HL-60 (cell line): ENCODE data around the gene SLC36A1.

Source experiments
- GABPA ChIP-seq: IDR thresholded peaks from 2 replicates; pipeline ENCODE4 v1.6.1; 2012; ENCODE audit warnings: low read depth
- POLR2AphosphoS5 ChIP-seq: IDR thresholded peaks from 2 replicates; pipeline ENCODE4 v1.6.1; 2012; ENCODE audit warnings: low read depth
- SPI1 ChIP-seq: IDR thresholded peaks from 2 replicates; pipeline ENCODE4 v1.6.1; 2012; ENCODE audit warnings: low read depth, mild to moderate bottlenecking, borderline replicate concordance
- TF ChIP-seq, protein P1 (sequence below): IDR thresholded peaks from one replicate; pipeline ENCODE4 v1.5.1; 2011; ENCODE audit warnings: low read length, control low read depth, inconsistent platforms; ENCODE audit not compliant: insufficient read depth
- TF ChIP-seq, protein P2 (sequence below): IDR thresholded peaks from 2 replicates; pipeline ENCODE4 v1.6.1; 2012; ENCODE audit warnings: low read depth; ENCODE audit not compliant: insufficient replicate concordance

DNA sequence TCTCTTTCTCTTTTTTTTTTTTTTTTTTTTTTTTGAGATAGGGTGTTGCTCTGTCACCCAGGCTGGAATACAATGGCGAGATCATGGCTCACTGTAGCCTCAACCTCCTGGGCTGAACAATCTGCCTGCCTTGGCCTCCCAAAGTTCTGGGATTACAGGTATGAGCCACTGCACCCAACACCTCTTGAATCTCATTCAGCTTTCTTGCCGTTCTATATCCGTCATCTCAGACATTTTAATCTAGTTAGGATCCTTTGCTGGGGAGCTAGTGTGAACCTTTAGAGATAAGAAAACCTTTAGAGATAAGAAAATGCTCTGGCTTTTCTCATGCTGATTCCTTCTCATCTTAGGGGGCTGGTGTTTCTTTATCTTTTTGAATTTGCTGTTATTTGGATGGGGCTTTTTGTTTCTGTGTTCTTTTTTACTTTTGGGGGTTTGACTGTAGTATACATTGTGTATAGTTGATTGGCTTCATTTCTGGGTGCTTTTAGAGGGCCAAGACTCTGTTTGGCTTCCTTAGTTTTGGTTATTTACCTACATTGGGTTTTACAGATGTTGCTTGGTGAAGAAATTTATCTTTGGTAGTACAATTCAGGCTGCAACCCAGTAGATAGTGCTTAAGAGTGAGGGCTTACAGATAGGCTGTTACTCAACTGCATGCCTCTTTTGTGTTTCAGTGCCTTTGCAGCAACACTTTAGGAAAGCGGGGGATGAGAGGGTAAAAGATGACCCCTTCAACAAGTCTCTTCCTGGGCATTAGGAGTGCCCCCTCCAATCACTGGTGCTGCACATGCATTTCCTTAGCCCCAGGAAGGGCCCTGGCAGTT lies 41.9 kb upstream of the SLC36A1 start:
- TF ChIP-seq, protein P1, sequence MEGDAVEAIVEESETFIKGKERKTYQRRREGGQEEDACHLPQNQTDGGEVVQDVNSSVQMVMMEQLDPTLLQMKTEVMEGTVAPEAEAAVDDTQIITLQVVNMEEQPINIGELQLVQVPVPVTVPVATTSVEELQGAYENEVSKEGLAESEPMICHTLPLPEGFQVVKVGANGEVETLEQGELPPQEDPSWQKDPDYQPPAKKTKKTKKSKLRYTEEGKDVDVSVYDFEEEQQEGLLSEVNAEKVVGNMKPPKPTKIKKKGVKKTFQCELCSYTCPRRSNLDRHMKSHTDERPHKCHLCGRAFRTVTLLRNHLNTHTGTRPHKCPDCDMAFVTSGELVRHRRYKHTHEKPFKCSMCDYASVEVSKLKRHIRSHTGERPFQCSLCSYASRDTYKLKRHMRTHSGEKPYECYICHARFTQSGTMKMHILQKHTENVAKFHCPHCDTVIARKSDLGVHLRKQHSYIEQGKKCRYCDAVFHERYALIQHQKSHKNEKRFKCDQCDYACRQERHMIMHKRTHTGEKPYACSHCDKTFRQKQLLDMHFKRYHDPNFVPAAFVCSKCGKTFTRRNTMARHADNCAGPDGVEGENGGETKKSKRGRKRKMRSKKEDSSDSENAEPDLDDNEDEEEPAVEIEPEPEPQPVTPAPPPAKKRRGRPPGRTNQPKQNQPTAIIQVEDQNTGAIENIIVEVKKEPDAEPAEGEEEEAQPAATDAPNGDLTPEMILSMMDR: no peak
- TF ChIP-seq POLR2AphosphoS5: no peak
- no peak for TF ChIP-seq GABPA
- no peak for TF ChIP-seq SPI1
- TF ChIP-seq, protein P2, sequence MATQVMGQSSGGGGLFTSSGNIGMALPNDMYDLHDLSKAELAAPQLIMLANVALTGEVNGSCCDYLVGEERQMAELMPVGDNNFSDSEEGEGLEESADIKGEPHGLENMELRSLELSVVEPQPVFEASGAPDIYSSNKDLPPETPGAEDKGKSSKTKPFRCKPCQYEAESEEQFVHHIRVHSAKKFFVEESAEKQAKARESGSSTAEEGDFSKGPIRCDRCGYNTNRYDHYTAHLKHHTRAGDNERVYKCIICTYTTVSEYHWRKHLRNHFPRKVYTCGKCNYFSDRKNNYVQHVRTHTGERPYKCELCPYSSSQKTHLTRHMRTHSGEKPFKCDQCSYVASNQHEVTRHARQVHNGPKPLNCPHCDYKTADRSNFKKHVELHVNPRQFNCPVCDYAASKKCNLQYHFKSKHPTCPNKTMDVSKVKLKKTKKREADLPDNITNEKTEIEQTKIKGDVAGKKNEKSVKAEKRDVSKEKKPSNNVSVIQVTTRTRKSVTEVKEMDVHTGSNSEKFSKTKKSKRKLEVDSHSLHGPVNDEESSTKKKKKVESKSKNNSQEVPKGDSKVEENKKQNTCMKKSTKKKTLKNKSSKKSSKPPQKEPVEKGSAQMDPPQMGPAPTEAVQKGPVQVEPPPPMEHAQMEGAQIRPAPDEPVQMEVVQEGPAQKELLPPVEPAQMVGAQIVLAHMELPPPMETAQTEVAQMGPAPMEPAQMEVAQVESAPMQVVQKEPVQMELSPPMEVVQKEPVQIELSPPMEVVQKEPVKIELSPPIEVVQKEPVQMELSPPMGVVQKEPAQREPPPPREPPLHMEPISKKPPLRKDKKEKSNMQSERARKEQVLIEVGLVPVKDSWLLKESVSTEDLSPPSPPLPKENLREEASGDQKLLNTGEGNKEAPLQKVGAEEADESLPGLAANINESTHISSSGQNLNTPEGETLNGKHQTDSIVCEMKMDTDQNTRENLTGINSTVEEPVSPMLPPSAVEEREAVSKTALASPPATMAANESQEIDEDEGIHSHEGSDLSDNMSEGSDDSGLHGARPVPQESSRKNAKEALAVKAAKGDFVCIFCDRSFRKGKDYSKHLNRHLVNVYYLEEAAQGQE: no peak
